A549 treated with DMSO at 1 μM for 4 hours (cell line): ENCODE results near the gene PPA1. TPM values are rescaled to one million over a fixed set of nuclear protein-coding genes. Genes with fewer than 3 reads are reported as not detected.

ENCODE experiments used
- total RNA-seq: library from RNA; stranded (reverse); fragments of 200-300 nt; extraction: Qiagen RNA extraction; gene quantifications from 5 replicates; pipeline ENCODE4 v1.2.3, GENCODE V29; 2022; ENCODE audit warnings: low read depth

Gene PPA1
- 192 to 215 TPM (median 206 TPM) in 5 replicates for total RNA-seq

DNA sequence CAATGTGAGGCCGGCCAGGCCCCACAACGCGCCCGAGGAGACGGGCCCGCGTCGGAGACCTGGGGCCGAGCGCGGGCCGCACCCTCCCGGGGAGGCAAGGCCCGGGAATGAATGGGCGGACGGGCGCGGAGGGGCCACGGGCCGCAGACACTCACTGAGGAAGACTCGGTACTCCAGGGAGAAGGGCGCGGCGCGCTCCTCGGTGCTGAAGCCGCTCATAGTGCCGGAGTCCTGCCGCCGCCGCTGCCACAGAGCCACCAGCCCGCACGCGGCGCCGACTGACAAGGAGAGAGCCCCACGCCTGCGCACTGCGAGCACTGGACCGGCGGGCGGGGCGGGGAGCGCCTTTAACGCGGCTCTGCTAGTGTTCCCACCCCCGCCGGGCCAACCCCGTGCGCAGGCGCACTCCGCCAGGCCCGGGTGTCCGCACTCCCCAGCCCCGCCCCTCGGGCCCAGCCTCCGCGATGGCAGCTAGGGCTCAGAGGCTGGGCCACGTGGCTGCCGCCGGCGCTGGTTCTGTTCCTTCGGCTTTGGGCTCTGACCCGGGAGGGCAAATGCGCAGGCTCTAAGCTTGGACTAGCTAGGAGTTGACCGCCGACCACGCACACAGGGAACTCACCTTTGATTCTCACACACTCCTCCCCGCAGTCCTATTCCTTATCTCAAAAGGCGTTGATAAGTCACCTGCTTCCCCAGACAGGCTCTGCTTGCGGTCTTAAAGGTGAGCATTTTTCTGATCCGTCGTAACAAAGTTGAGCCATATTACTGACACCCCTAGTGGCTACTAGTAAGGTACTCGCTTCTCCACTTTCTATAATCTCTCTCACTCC is at the start of gene PPA1:
PPA1 (minus strand) TSS at position 321 of the 830 bp plus-strand sequence; CDS start at position 219, 102 bp downstream.

Other genes starting within 250 kb of the PPA1 start
- gene MACROH2A2, start 180.6 kb downstream of the PPA1 start, total RNA-seq: 24.8 to 30.7 TPM (median 27.9 TPM) in 5 replicates
- 33.8 to 38.4 TPM (median 35.0 TPM) in 5 replicates for gene AIFM2, start 100.6 kb downstream of the PPA1 start, total RNA-seq
- gene TYSND1, start 86.7 kb downstream of the PPA1 start, total RNA-seq: 13.1 to 19.4 TPM (median 18.4 TPM) in 5 replicates
- gene SAR1A, start 62.9 kb downstream of the PPA1 start, total RNA-seq: 75.6 to 90.0 TPM (median 83.4 TPM) in 5 replicates
- 0.01 TPM in 2 of 5 replicates, not detected in the others for gene NPFFR1, start 50.6 kb upstream of the PPA1 start, total RNA-seq
- 16.9 to 20.8 TPM (median 20.1 TPM) in 5 replicates for gene LRRC20, start 149.2 kb upstream of the PPA1 start, total RNA-seq
- gene EIF4EBP2, start 170.7 kb upstream of the PPA1 start, total RNA-seq: 13.6 to 17.1 TPM (median 15.9 TPM) in 5 replicates
- 0.06 TPM in 1 of 5 replicates, not detected in the others for gene NODAL, start 208.3 kb upstream of the PPA1 start, total RNA-seq
- gene PALD1, start 245.3 kb upstream of the PPA1 start, total RNA-seq: 5.9 to 8.6 TPM (median 7.2 TPM) in 5 replicates